Naive B cell (primary cell): ENCODE results near the gene ATP11C. TPM values are rescaled to one million over a fixed set of nuclear protein-coding genes. Genes with fewer than 3 reads are reported as not detected.
"Not testable (repeated sequence)": the region's sequence is repeated elsewhere in the genome, so short reads cannot be mapped to it uniquely, and the experiment has no call there.

ENCODE experiments used
- ATAC-seq, 2 donors: fragments of 150-1000 bp; cut with Tn5 transposase; 2 replicates each; pipeline ENCODE4 v1.10.0; 2021; ENCODE audit warnings: low read depth in 2 of 2, mild to moderate bottlenecking in 2 of 2, moderate library complexity in 2 of 2
- DNase-seq: peaks from one replicate; pipeline ENCODE4 v3.0.0; 2022
- H3K27ac Mint-ChIP-seq, 6 donors: one replicate each; pipeline ENCODE4 v1.8.0; 2020 to 2022; ENCODE audit warnings: mild to moderate bottlenecking in 6 of 6, mixed read lengths in 6 of 6, moderate library complexity in 5 of 6, inconsistent platforms in 2 of 6
- H3K27me3 Mint-ChIP-seq, 3 donors: one replicate each; pipeline ENCODE4 v1.8.0; 2021 to 2022; ENCODE audit warnings: mixed read lengths in 3 of 3, mild to moderate bottlenecking in 1 of 3
- H3K36me3 Mint-ChIP-seq, 2 donors: one replicate each; pipeline ENCODE4 v1.8.0; 2020 to 2022; ENCODE audit warnings: mixed read lengths in 2 of 2, inconsistent platforms in 1 of 2, mild to moderate bottlenecking in 1 of 2
- H3K4me1 Mint-ChIP-seq, 3 donors: one replicate each; pipeline ENCODE4 v1.8.0; 2020 to 2022; ENCODE audit warnings: mixed read lengths in 3 of 3, inconsistent platforms in 1 of 3, mild to moderate bottlenecking in 1 of 3, moderate library complexity in 1 of 3
- H3K4me3 Mint-ChIP-seq, 8 donors: one replicate each; pipeline ENCODE4 v1.8.0; 2020 to 2022; ENCODE audit warnings: mild to moderate bottlenecking in 8 of 8, mixed read lengths in 8 of 8, moderate library complexity in 8 of 8, inconsistent platforms in 2 of 8
- H3K9me3 Mint-ChIP-seq, 7 donors: one replicate each; pipeline ENCODE4 v1.8.0; 2020 to 2022; ENCODE audit warnings: mixed read lengths in 7 of 7, mild to moderate bottlenecking in 5 of 7, inconsistent platforms in 2 of 7, moderate library complexity in 1 of 7
- polyA plus RNA-seq, 6 donors: library from polyadenylated mRNA; unstranded; fragments of 300-500 nt; fragmentation: Illumina TruSeq; gene quantifications; one replicate each; pipeline ENCODE4 v1.2.3, GENCODE V29; 2021; ENCODE audit warnings: low read depth in 6 of 6

The ATP11C gene
- polyA plus RNA-seq, 6 donors from 2014 or later = 5.8 to 11.2 (median 8.0) TPM

- DNase-seq (no peak), ATAC-seq (no peak)
- H3K36me3 Mint-ChIP-seq = no peaks in the 10 kb centered on the region
- peaks cover 0 to 2% (median 0%) of the 10 kb centered on the region in 7 donors for H3K9me3 Mint-ChIP-seq
- peaks cover 0 to 7% (median 0%) of the 10 kb centered on the region in 3 donors for H3K4me1 Mint-ChIP-seq
- H3K4me3 Mint-ChIP-seq = no peak overlapping the region
- no peak overlapping the region for H3K27ac Mint-ChIP-seq
- peaks cover 0 to 10% (median 8%) of the 10 kb centered on the region in 3 donors for H3K27me3 Mint-ChIP-seq
Measured at GRCh38 chrX:139945075-139945474, 12.2 kb upstream of the ATP11C start.

DNA sequence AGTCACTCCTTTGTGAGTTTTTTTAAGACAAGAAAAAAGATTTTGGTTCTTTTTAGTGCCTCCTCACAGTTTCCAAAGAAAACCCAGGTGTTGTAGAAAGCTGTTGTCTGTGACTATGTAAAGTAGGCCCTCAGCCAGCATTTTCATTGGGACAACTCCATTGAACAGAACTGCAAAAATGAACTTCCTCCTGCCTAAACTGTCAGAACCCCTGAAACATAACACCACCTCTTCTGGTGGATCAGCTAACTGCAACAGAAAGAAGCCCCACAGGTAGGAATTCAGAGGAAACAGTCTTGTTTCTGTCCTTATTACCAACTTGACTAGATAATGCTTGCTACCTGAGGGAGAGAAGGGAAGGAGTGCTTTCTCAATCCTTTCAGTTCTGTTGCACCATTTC is 3.4 kb upstream of the ATP11C start:
- H3K36me3 Mint-ChIP-seq = no peaks in the 10 kb centered on the region
- peak overlapping the region in 1 of 8 donors; percentile 63 for H3K4me3 Mint-ChIP-seq
- no peaks in the 10 kb centered on the region for H3K9me3 Mint-ChIP-seq
- peaks cover 0 to 5% (median 0%) of the 10 kb centered on the region in 3 donors for H3K4me1 Mint-ChIP-seq
- DNase-seq (no peak), ATAC-seq (no peak)
- H3K27ac Mint-ChIP-seq = no peak overlapping the region
- peaks cover 0 to 7% (median 0%) of the 10 kb centered on the region in 3 donors for H3K27me3 Mint-ChIP-seq

DNA sequence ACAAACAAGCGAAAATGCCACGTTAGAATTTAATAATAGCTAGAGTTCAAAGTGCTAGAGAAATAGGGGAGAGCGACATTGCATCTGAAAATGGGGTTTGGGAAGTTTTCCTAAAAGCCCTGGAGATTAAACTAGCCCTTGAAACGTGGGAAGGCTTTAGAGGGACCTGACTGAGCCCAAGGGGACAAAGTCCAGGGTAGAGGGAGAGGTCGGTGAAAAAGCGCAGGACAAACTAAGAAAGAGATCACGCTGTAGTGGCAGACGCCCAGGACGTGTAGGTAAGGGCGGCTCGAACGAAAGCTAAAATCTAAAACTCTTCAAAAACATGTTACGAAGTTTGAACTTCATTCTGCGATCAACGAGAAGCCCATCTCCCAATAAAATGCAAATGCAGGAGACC is 1.1 kb upstream of the ATP11C start:
- Mint-ChIP-seq H3K27me3 (peaks cover 0 to 7% (median 0%) of the 10 kb centered on the region in 3 donors), H3K4me3 (peak overlapping the region in 7 of 8 donors; percentile 85 to 100 (median 92)), H3K4me1 (peaks cover 8 to 17% (median 10%) of the 10 kb centered on the region in 3 donors), H3K9me3 (peaks cover 0 to 5% (median 0%) of the 10 kb centered on the region in 7 donors), H3K27ac (peak overlapping the region in 4 of 6 donors; percentile 1 to 92 (median 50)), H3K36me3 (no peaks in the 10 kb centered on the region)
- DNase-seq = no peak
- ATAC-seq = no peak

- H3K36me3 Mint-ChIP-seq = no peaks in the 10 kb centered on the region
- peaks cover 8 to 18% (median 10%) of the 10 kb centered on the region in 3 donors for H3K4me1 Mint-ChIP-seq
- peak; percentile 39 to 46 for ATAC-seq
- H3K9me3 Mint-ChIP-seq = peaks cover 0 to 5% (median 0%) of the 10 kb centered on the region in 7 donors
- peak overlapping the region; percentile 92 to 99 (median 94) for H3K27ac Mint-ChIP-seq
- peaks cover 0 to 5% (median 0%) of the 10 kb centered on the region in 3 donors for H3K27me3 Mint-ChIP-seq
- H3K4me3 Mint-ChIP-seq = peak overlapping the region; percentile 85 to 100 (median 93)
- peak; percentile 44 for DNase-seq
Measured at GRCh38 chrX:139932073-139932900, 566 bp downstream of the ATP11C start.

DNA sequence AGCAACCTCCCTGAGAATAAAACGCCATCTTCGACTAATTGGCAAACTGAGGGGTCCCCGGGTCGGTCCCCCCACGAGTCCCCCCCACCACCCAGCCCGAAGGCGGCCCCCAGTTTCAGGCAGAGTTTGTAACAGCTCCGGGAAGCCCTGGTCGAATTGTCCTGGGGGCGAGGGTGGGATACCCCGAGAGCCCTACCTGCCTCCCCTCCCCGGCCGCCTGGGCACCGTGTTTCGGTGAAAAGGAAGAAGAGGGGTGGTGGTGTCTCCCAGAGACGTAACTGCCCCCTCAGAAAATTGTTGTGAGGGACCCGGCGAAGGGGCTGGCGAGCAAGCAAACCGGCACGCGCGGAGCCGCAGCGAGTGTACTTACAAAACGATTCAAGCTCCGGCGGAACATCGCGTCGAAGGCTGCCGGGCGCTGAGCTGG is 1.2 kb downstream of the ATP11C start:
- H3K27me3 Mint-ChIP-seq = no peaks in the 10 kb centered on the region
- DNase-seq = no peak
- no peak for ATAC-seq
- peaks cover 0 to 5% (median 0%) of the 10 kb centered on the region in 7 donors for H3K9me3 Mint-ChIP-seq
- H3K4me3 Mint-ChIP-seq = peak overlapping the region; percentile 83 to 91 (median 86)
- H3K27ac Mint-ChIP-seq = peak overlapping the region in 4 of 6 donors; percentile 37 to 88 (median 78)
- H3K36me3 Mint-ChIP-seq = no peaks in the 10 kb centered on the region
- peaks cover 8 to 18% (median 10%) of the 10 kb centered on the region in 3 donors for H3K4me1 Mint-ChIP-seq

DNA sequence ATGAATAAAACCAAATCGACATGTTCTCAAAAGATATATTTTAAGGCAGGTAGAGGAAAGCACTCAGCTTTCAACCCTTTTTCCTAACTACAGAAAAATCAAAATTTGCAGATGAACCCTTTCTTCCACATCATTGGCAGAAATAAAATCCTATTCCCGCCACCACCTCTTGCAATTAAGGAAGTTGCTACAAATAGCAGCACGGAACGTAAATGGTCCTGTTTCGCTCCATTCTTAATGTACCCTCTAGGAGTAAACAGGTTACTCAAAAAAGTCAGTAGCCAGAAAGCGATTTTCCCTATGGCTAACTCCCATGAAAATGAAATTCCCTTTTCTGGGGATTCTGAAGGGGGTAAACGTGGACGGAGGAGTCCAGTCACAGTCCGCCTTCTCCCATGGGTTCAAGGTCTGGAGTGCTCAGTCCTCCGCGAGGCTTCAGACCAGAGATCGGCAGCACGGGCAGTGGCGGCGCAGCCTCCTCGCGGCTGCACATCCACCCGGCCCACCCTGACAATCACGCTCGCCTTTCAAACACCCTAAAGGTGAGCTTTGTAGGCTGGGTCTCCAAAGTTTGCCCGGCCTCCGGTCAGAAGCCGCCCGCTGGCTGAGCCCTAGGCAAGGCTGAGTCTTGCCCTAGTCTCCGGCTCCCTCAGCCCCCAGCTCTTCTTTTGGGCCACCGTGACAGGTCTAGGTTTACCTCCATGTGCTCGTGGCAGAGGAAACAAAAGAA is 1.8 kb downstream of the ATP11C start:
- peak overlapping the region; percentile 83 to 91 (median 86) for H3K4me3 Mint-ChIP-seq
- peak; percentile 15 for DNase-seq
- H3K27ac Mint-ChIP-seq = peak overlapping the region in 4 of 6 donors; percentile 73 to 88 (median 78)
- H3K9me3 Mint-ChIP-seq = peaks cover 0 to 5% (median 0%) of the 10 kb centered on the region in 7 donors
- H3K27me3 Mint-ChIP-seq = no peaks in the 10 kb centered on the region
- H3K4me1 Mint-ChIP-seq = peaks cover 8 to 18% (median 10%) of the 10 kb centered on the region in 3 donors
- no peak for ATAC-seq
- no peaks in the 10 kb centered on the region for H3K36me3 Mint-ChIP-seq

GRCh38 chrX:139930401-139930800 is 2.5 kb downstream of the ATP11C start:
- ATAC-seq = no peak
- no peak overlapping the region for H3K27ac Mint-ChIP-seq

GRCh38 chrX:139929876-139930275 is 3.0 kb downstream of the ATP11C start:
- H3K27me3 Mint-ChIP-seq = no peaks in the 10 kb centered on the region
- H3K27ac Mint-ChIP-seq = no peak overlapping the region
- no peak for ATAC-seq
- H3K9me3 Mint-ChIP-seq = peaks cover 0 to 5% (median 0%) of the 10 kb centered on the region in 7 donors
- no peak for DNase-seq
- H3K4me1 Mint-ChIP-seq = peaks cover 12 to 26% (median 16%) of the 10 kb centered on the region in 3 donors
- H3K36me3 Mint-ChIP-seq = no peaks in the 10 kb centered on the region
- H3K4me3 Mint-ChIP-seq = peak overlapping the region in 2 of 8 donors; percentile 26 to 88

More at GRCh38 chrX:139930401-139930800, 2.5 kb downstream of the ATP11C start:
- H3K27me3 Mint-ChIP-seq = no peaks in the 10 kb centered on the region
- peak overlapping the region in 6 of 8 donors; percentile 64 to 91 (median 84) for H3K4me3 Mint-ChIP-seq
- no peaks in the 10 kb centered on the region for H3K36me3 Mint-ChIP-seq
- H3K4me1 Mint-ChIP-seq = peaks cover 12 to 23% (median 13%) of the 10 kb centered on the region in 3 donors
- no peak for DNase-seq
- peaks cover 0 to 5% (median 0%) of the 10 kb centered on the region in 7 donors for H3K9me3 Mint-ChIP-seq

DNA sequence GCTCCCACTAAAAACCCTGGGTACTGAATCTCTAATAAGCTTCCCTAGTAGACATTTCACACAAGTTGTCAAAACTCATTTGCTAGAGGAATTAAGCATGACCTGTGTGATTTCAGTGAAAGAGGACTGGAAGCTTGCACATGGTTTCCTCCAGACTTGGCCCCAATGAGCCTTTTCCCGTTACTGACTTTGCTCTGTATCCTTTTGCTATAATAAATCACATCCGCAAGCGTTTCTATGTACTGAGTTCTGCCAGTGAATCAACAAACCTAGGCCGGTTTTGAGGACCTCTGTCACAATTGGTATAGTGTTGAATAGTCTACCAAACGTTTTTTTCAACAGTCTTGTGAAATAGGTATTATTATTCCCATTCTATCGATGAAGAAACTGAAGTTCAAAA is 8.2 kb downstream of the ATP11C start:
- no peak overlapping the region for H3K4me3 Mint-ChIP-seq

DNA sequence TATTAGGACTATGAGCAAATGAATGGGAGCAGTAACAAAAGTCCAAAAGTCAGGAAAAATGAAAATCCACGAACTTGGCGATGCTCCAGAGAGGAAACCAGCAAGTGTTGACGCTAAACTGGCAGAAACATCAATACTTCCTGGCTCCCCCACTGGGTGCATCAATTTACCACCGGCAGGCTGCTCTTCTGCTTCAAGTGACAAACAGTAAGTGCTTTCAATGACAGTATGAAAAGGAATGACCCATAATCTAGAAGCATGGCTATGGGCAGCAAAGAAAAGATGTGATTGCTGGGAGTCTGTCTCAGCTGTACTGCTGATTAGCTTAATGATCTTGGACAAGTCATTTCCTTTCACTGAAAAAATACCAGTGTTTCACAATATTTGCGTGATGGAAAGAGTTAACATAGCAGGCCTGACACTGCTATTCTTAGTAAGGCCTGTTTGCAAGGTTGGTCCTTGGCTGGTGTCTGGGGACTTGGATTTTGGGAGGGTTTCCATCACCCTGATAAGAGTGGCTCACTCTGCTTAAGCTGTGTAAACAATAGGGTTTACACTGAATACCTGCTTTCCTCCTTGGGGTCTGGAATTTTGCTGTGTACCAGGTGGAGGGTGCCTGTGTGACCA is 8.7 kb downstream of the ATP11C start:
- ATAC-seq (no peak), DNase-seq (no peak)
- H3K4me1 Mint-ChIP-seq = peaks cover 6 to 28% (median 15%) of the 10 kb centered on the region in 3 donors
- H3K9me3 Mint-ChIP-seq = no peaks in the 10 kb centered on the region
- peak overlapping the region in 1 of 6 donors; percentile 41 for H3K27ac Mint-ChIP-seq
- H3K36me3 Mint-ChIP-seq = peaks cover 0 to 4% of the 10 kb centered on the region in 2 donors
- no peaks in the 10 kb centered on the region for H3K27me3 Mint-ChIP-seq
- no peak overlapping the region for H3K4me3 Mint-ChIP-seq

More for the DNA sequence above, 8.2 kb downstream of the ATP11C start:
- Mint-ChIP-seq H3K4me1 (peaks cover 6 to 33% (median 15%) of the 10 kb centered on the region in 3 donors), H3K27me3 (no peaks in the 10 kb centered on the region), H3K9me3 (no peaks in the 10 kb centered on the region), H3K27ac (peak overlapping the region in 1 of 6 donors; percentile 41), H3K36me3 (peaks cover 0 to 4% of the 10 kb centered on the region in 2 donors)
- DNase-seq = no peak
- no peak for ATAC-seq

DNA sequence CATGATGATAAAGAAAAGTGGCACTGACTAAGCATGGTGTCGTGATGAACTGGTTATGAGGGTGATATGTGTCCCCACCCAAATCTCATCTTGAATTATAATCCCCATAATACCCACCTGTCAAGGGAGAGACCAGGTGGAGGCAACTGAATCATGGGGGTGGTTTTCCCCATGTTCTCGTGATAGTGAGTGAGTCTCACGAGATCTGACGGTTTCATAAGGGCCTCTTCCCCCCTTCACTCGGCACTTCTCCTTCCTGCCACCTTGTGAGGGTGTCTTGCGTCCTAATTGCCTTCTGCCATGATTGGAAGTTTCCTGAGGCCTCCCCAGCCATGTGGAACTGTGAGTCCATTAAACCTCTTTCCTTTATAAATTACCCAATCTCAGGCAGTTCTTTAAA is 11.7 kb downstream of the ATP11C start:
- H3K36me3 Mint-ChIP-seq, H3K27me3 Mint-ChIP-seq, H3K9me3 Mint-ChIP-seq, DNase-seq, ATAC-seq, H3K4me3 Mint-ChIP-seq: not testable (repeated sequence)
- peak overlapping the region in 1 of 6 donors; percentile 22 for H3K27ac Mint-ChIP-seq
- peaks cover 18 to 32% (median 19%) of the 10 kb centered on the region in 3 donors for H3K4me1 Mint-ChIP-seq

- Mint-ChIP-seq H3K27me3 (no peaks in the 10 kb centered on the region), H3K4me1 (peaks cover 15 to 26% (median 16%) of the 10 kb centered on the region in 3 donors), H3K27ac (peak overlapping the region in 1 of 6 donors; percentile 0), H3K9me3 (no peaks in the 10 kb centered on the region), H3K4me3 (no peak overlapping the region), H3K36me3 (peaks cover 0 to 4% of the 10 kb centered on the region in 2 donors)
- no peak for ATAC-seq
- DNase-seq = no peak
Measured at GRCh38 chrX:139920316-139920715, 12.5 kb downstream of the ATP11C start.

GRCh38 chrX:139914421-139914820 is 18.4 kb downstream of the ATP11C start:
- no peak for ATAC-seq
- no peak for DNase-seq
- no peak overlapping the region for H3K27ac Mint-ChIP-seq
- no peaks in the 10 kb centered on the region for H3K9me3 Mint-ChIP-seq
- H3K36me3 Mint-ChIP-seq = no peaks in the 10 kb centered on the region
- H3K4me3 Mint-ChIP-seq = no peak overlapping the region
- peaks cover 16 to 26% (median 21%) of the 10 kb centered on the region in 3 donors for H3K4me1 Mint-ChIP-seq
- H3K27me3 Mint-ChIP-seq = no peaks in the 10 kb centered on the region
